B cell (primary cell): ENCODE measurements around the gene SCAMP4. TPM values are rescaled to one million over a fixed set of nuclear protein-coding genes. Genes with fewer than 3 reads are reported as not detected.
A peak's percentile ranks its signal among the peaks of the same experiment; 100 is the strongest.

Experiments
- ATAC-seq: fragments of 200-7000 bp; cut with Tn5 transposase; one replicate; pipeline ENCODE4 v1.10.0; 2021; ENCODE audit warnings: low read depth, mild to moderate bottlenecking, moderate number of reproducible peaks, moderate library complexity
- CTCF ChIA-PET: fragments of 350-600 bp; sonication (Branson Sonifier 250); formaldehyde crosslinking; loops from one replicate; lab custom pipeline; 2021; ENCODE audit warnings: antibody characterized with exemption, inconsistent platforms; lab: Charles Lee
- POLR2A ChIA-PET: fragments of 350-600 bp; sonication (Branson Sonifier 250); formaldehyde crosslinking; loops from one replicate; lab custom pipeline; 2021; ENCODE audit warnings: antibody characterized with exemption; lab: Charles Lee
- DNase-seq: peaks from one replicate; pipeline ENCODE4 v3.0.0; 2013
- H2AFZ ChIP-seq: 2 replicates; pipeline ENCODE4 v1.6.1; 2012; ENCODE audit warnings: mild to moderate bottlenecking, low read depth, low read length; ENCODE audit not compliant: insufficient read depth, poor library complexity, severe bottlenecking
- H3K27ac ChIP-seq, 2 donors: 1 replicate in 1 of 2; 2 replicates in 1 of 2; pipeline ENCODE4 v1.5.1; 2012 to 2013; ENCODE audit warnings: low read length in 2 of 2, mild to moderate bottlenecking in 2 of 2, moderate library complexity in 1 of 2
- H3K27me3 ChIP-seq, 4 experiments: fragments of 200-600 bp in 1 of 4; sonication (generic) in 1 of 4; replicated peaks in 1 of 4; 1 replicate in 2 of 4; 2 replicates in 2 of 4; pipeline versions ENCODE4 v1.6.1 to v1.7.0; 2013 to 2016; ENCODE audit warnings: low read length in 3 of 4, mild to moderate bottlenecking in 2 of 4, mixed read lengths in 1 of 4, moderate library complexity in 1 of 4; ENCODE audit not compliant: insufficient read depth in 4 of 4, control insufficient read depth in 3 of 4; ENCODE audit errors: control extremely low read depth in 1 of 4
- H3K36me3 ChIP-seq, 2 experiments: replicated peaks in 1 of 2; 1 replicate in 1 of 2; 2 replicates in 1 of 2; pipeline versions ENCODE4 v1.6.1 to v1.7.1; 2013; ENCODE audit warnings: low read length in 1 of 2; ENCODE audit not compliant: insufficient read depth in 2 of 2, control insufficient read depth in 1 of 2; ENCODE audit errors: control extremely low read depth in 1 of 2, extremely low read depth in 1 of 2
- H3K4me1 ChIP-seq, 2 donors: fragments of 200-600 bp in 1 of 2; sonication (generic) in 1 of 2; 1 replicate in 1 of 2; 2 replicates in 1 of 2; pipeline versions ENCODE4 v1.5.1 to v1.6.1; 2013 to 2017; ENCODE audit warnings: low read length in 2 of 2; ENCODE audit not compliant: control insufficient read depth in 2 of 2, insufficient read depth in 2 of 2
- H3K4me2 ChIP-seq: replicated peaks from 2 replicates; pipeline ENCODE3; 2012; ENCODE audit warnings: mild to moderate bottlenecking, low read depth, low read length; ENCODE audit not compliant: poor library complexity, severe bottlenecking
- H3K4me3 ChIP-seq, 5 experiments: fragments of 200-600 bp in 1 of 5; sonication (generic) in 1 of 5; 1 replicate in 3 of 5; 2 replicates in 2 of 5; pipeline versions ENCODE4 v1.5.1 to v1.7.0; 2011 to 2016; ENCODE audit warnings: low read length in 4 of 5, mild to moderate bottlenecking in 4 of 5, low read depth in 2 of 5, control low read depth in 1 of 5, moderate library complexity in 1 of 5; ENCODE audit not compliant: insufficient read depth in 1 of 5; ENCODE audit errors: control extremely low read depth in 1 of 5, extremely low read depth in 1 of 5
- H3K79me2 ChIP-seq: fragments of 200-600 bp; sonication (generic); one replicate; pipeline ENCODE4 v1.6.0; 2016; ENCODE audit warnings: low read length; ENCODE audit not compliant: control insufficient read depth, insufficient read depth
- H3K9ac ChIP-seq: fragments of 200-600 bp; sonication (generic); 2 replicates; pipeline ENCODE4 v1.6.1; 2017; ENCODE audit warnings: mild to moderate bottlenecking, low read length, moderate library complexity
- H3K9me3 ChIP-seq, 3 donors: one replicate each; pipeline versions ENCODE4 v1.6.1 to v1.7.1; 2013; ENCODE audit warnings: low read length in 2 of 3; ENCODE audit not compliant: control insufficient read depth in 2 of 3, insufficient read depth in 1 of 3; ENCODE audit errors: control extremely low read depth in 1 of 3
- H4K20me1 ChIP-seq: 2 replicates; pipeline ENCODE4 v1.6.0; 2012; ENCODE audit warnings: mild to moderate bottlenecking, low read length; ENCODE audit not compliant: insufficient read depth, control insufficient read depth, poor library complexity, severe bottlenecking
- H3K27ac Mint-ChIP-seq: one replicate; pipeline ENCODE4 v1.8.0; 2021; ENCODE audit warnings: mixed read lengths
- H3K27me3 Mint-ChIP-seq: one replicate; pipeline ENCODE4 v1.8.0; 2021; ENCODE audit warnings: mixed read lengths
- H3K4me1 Mint-ChIP-seq: one replicate; pipeline ENCODE4 v1.8.0; 2021; ENCODE audit warnings: mixed read lengths
- H3K4me3 Mint-ChIP-seq: one replicate; pipeline ENCODE4 v1.8.0; 2021; ENCODE audit warnings: mixed read lengths
- H3K9me3 Mint-ChIP-seq: one replicate; pipeline ENCODE4 v1.8.0; 2022; ENCODE audit warnings: mixed read lengths; ENCODE audit not compliant: insufficient read depth
- CTCF ChIP-seq: fragments of 200-600 bp; IDR thresholded peaks from one replicate; pipeline ENCODE4 v1.8.0; 2022; ENCODE audit warnings: antibody characterized with exemption, mild to moderate bottlenecking
- EZH2 ChIP-seq: IDR thresholded peaks from 2 replicates; pipeline ENCODE4 v1.6.1; 2012; ENCODE audit warnings: borderline replicate concordance, low read depth, mild to moderate bottlenecking, moderate library complexity, low read length; ENCODE audit not compliant: insufficient read depth, poor library complexity, severe bottlenecking
- WGBS: methylation state at CpG from one replicate; pipeline ENCODE4 v1.1.5; 2013; ENCODE audit warnings: missing lambda C conversion rate; ENCODE audit not compliant: insufficient coverage; 5-methylcytosine and 5-hydroxymethylcytosine counted together
- intact Hi-C: fragments of 100-400 bp; cut with micrococcal nuclease; formaldehyde crosslinking; loops from one replicate; pipeline ENCODE4 v1.10.0; 2022
- polyA plus RNA-seq: library from polyadenylated mRNA; depleted of rRNA; stranded (reverse); fragments of >200 nt; gene quantifications from 2 replicates; pipeline ENCODE4 v1.2.3, GENCODE V29; 2012
- total RNA-seq, 2 donors: library from RNA; stranded (reverse); fragments of 120-200 nt in 1 of 2; gene quantifications; 1 replicate in 1 of 2; 2 replicates in 1 of 2; pipeline versions ENCODE4 v1.2.3 to v1.2.4, GENCODE V29; 2013 to 2022

SCAMP4 gene
- total and polyA plus RNA-seq, 2 donors (not counting 1 experiment from before 2014, with no cell fraction given): 47.9 to 60.0 TPM

GRCh38 chr19:1882786-1883692 is 22.2 kb upstream of the SCAMP4 start:
- H3K27ac ChIP-seq: peak overlapping the region; percentile 0 to 24
- H3K36me3 ChIP-seq: peaks cover 0 to 13% of the 10 kb centered on the region in 2 experiments
- H3K9me3 ChIP-seq: no peaks in the 10 kb centered on the region
- Mint-ChIP-seq H3K9me3 (no peaks in the 10 kb centered on the region), H3K27me3 (no peaks in the 10 kb centered on the region), H3K4me3 (peak overlapping the region; percentile 99), H3K27ac (peak overlapping the region; percentile 96), H3K4me1 (peaks cover 36% of the 10 kb centered on the region)
- peak overlapping the region; percentile 92 for H3K4me2 ChIP-seq
- no peak overlapping the region for H2AFZ ChIP-seq
- DNase-seq: peak; percentile 15
- POLR2A ChIA-PET: interaction anchor here (0.6 to 2.0 kb wide), 3 partner anchors 8 to 49 kb away, joined by 3 to 6 read pairs (median 3); no protein-coding TSS in a partner anchor
- TF ChIP-seq CTCF: no peak
- no peak for TF ChIP-seq EZH2
- H3K9ac ChIP-seq: peak overlapping the region; percentile 74
- H3K4me3 ChIP-seq: peak overlapping the region in 1 of 5 experiments; percentile 86
- H3K79me2 ChIP-seq: peaks cover 56% of the 10 kb centered on the region
- 74% methylated on average over 22 of the region's 25 CpGs for WGBS
- no peak for ATAC-seq
- intact Hi-C loops: no loop called here
- CTCF ChIA-PET: no interaction called here
- H3K4me1 ChIP-seq: peaks cover 32 to 51% of the 10 kb centered on the region in 2 donors
- peaks cover 46% of the 10 kb centered on the region for H4K20me1 ChIP-seq
- H3K27me3 ChIP-seq: no peaks in the 10 kb centered on the region

- Histone ChIP-seq H3K4me3 (peak overlapping the region; percentile 63 to 92 (median 86)), H3K4me1 (peaks cover 32 to 51% of the 10 kb centered on the region in 2 donors), H3K79me2 (peaks cover 56% of the 10 kb centered on the region), H3K9ac (peak overlapping the region; percentile 74), H3K36me3 (peaks cover 0 to 13% of the 10 kb centered on the region in 2 experiments), H2AFZ (no peak overlapping the region), H4K20me1 (peaks cover 46% of the 10 kb centered on the region), H3K27ac (peak overlapping the region in 1 of 2 donors; percentile 0), H3K9me3 (no peaks in the 10 kb centered on the region), H3K4me2 (peak overlapping the region; percentile 92), H3K27me3 (no peaks in the 10 kb centered on the region)
- peaks cover 36% of the 10 kb centered on the region for H3K4me1 Mint-ChIP-seq
- peak overlapping the region; percentile 99 for H3K4me3 Mint-ChIP-seq
- WGBS: 64% methylated on average over 6 of the region's 8 CpGs
- CTCF ChIA-PET: no interaction called here
- H3K9me3 Mint-ChIP-seq: no peaks in the 10 kb centered on the region
- DNase-seq (no peak), ATAC-seq (no peak)
- TF ChIP-seq CTCF (no peak), EZH2 (no peak)
- POLR2A ChIA-PET: interaction anchor here (1.1 to 2.0 kb wide), 2 partner anchors 8 to 14 kb away, joined by 3 to 6 read pairs; no protein-coding TSS in a partner anchor
- peak overlapping the region; percentile 96 for H3K27ac Mint-ChIP-seq
- no peaks in the 10 kb centered on the region for H3K27me3 Mint-ChIP-seq
- intact Hi-C loops: no loop called here
Measured at GRCh38 chr19:1883784-1884183, 21.4 kb upstream of the SCAMP4 start.
